HepG2 (cell line): ENCODE measurements around the gene CMC4. TPM values are rescaled to one million over a fixed set of nuclear protein-coding genes. Genes with fewer than 3 reads are reported as not detected.

ENCODE experiments used
- ATAC-seq: fragments of 200-7000 bp; cut with Tn5 transposase; 3 replicates; pipeline ENCODE4 v1.9.1; 2020; ENCODE audit warnings: mild to moderate bottlenecking, moderate library complexity
- BruUV-seq: library from RNA; stranded (reverse); fragments of 400-500 nt; replicated peaks from 2 replicates; lab custom pipeline; 2021; lab: Mats Ljungman, UMichigan
- CTCF ChIA-PET: fragments of 300-600 bp; formaldehyde crosslinking; extraction: SDS; loops from one replicate; lab custom pipeline; 2021; ENCODE audit warnings: low total read pairs, inconsistent platforms, low intra/inter-chr PET ratio; lab: Yijun Ruan, JAX
- POLR2A ChIA-PET: fragments of 350-600 bp; sonication (Branson Sonifier 250); formaldehyde crosslinking; loops from one replicate; lab custom pipeline; 2020; ENCODE audit warnings: antibody characterized with exemption, inconsistent platforms; lab: Yijun Ruan, JAX
- DNase-seq: peaks from one replicate; pipeline ENCODE4 v3.0.0-alpha.2; 2015; ENCODE audit warnings: low spot score
- FAIRE-seq: peaks from 3 replicates; lab custom pipeline; 2011; peaks lifted over from hg19 to GRCh38; lab: Jason Lieb, UNC
- H2AFZ ChIP-seq: one replicate; pipeline ENCODE4 v1.6.1; 2011; ENCODE audit warnings: low read length, inconsistent platforms
- H3K27ac ChIP-seq: fragments of 300-600 bp; 3 replicates; pipeline ENCODE4 v1.8.0; 2011; ENCODE audit warnings: mixed run types, mild to moderate bottlenecking, mixed read lengths, low read length, inconsistent platforms; ENCODE audit not compliant: insufficient read depth; ENCODE audit errors: extremely low read length
- H3K27me3 ChIP-seq, 2 experiments: fragments of 200-600 bp in 1 of 2; 2 replicates in 1 of 2; 3 replicates in 1 of 2; pipeline versions ENCODE4 v1.6.0 to v1.8.0; 2011; ENCODE audit warnings: low read length in 2 of 2, mild to moderate bottlenecking in 2 of 2, moderate library complexity in 2 of 2, inconsistent platforms in 1 of 2; ENCODE audit not compliant: insufficient read depth in 2 of 2, control insufficient read depth in 1 of 2
- H3K36me3 ChIP-seq, 2 experiments: fragments of 200-600 bp in 1 of 2; replicated peaks in 1 of 2; 2 replicates in 1 of 2; 3 replicates in 1 of 2; pipeline versions ENCODE4 v1.5.1 to v1.8.0; 2011; ENCODE audit warnings: low read length in 2 of 2, inconsistent platforms in 1 of 2; ENCODE audit not compliant: insufficient read depth in 2 of 2, control insufficient read depth in 1 of 2
- H3K4me1 ChIP-seq: 2 replicates; pipeline ENCODE4 v1.5.1; 2012; ENCODE audit warnings: low read length, inconsistent platforms; ENCODE audit not compliant: insufficient read depth
- H3K4me2 ChIP-seq: 2 replicates; pipeline ENCODE4 v1.6.0; 2011; ENCODE audit warnings: low read depth, low read length, inconsistent platforms
- H3K4me3 ChIP-seq, 3 experiments: fragments of 200-600 bp in 1 of 3; sonication (generic), shearing (Covaris generic) in 1 of 3; replicated peaks in 1 of 3; 2 replicates each; pipeline ENCODE4 v1.5.1; 2011 to 2016; ENCODE audit warnings: low read length in 3 of 3, inconsistent platforms in 2 of 3, low read depth in 2 of 3, mild to moderate bottlenecking in 2 of 3, control low read depth in 1 of 3, mixed read lengths in 1 of 3; ENCODE audit not compliant: insufficient read depth in 1 of 3
- H3K79me2 ChIP-seq: one replicate; pipeline ENCODE4 v1.6.1; 2011; ENCODE audit warnings: low read length, inconsistent platforms; ENCODE audit not compliant: insufficient read depth
- H3K9ac ChIP-seq: 2 replicates; pipeline ENCODE4 v1.6.0; 2011; ENCODE audit warnings: mild to moderate bottlenecking, low read depth, low read length, inconsistent platforms; ENCODE audit not compliant: insufficient read depth
- H3K9me3 ChIP-seq: 2 replicates; pipeline ENCODE4 v1.5.1; 2012; ENCODE audit warnings: mild to moderate bottlenecking, low read length
- H4K20me1 ChIP-seq: 2 replicates; pipeline ENCODE4 v1.6.0; 2011; ENCODE audit warnings: inconsistent platforms, mild to moderate bottlenecking, low read length, moderate library complexity; ENCODE audit not compliant: insufficient read depth
- CENPX ChIP-seq: sonication (generic); formaldehyde crosslinking; IDR thresholded peaks from 2 replicates; pipeline ENCODE4 v1.9.0; 2021; ENCODE audit warnings: mild to moderate bottlenecking, missing genetic modification reagents, moderate library complexity
- CERS6 ChIP-seq: sonication (generic); formaldehyde crosslinking; IDR thresholded peaks from 2 replicates; pipeline ENCODE4 v1.5.0; 2020; ENCODE audit warnings: missing genetic modification reagents
- KDM1A ChIP-seq: IDR thresholded peaks from 2 replicates; pipeline ENCODE4 v1.6.1; 2016; ENCODE audit warnings: missing compliant biosample characterization
- MATR3 ChIP-seq: sonication (generic); formaldehyde crosslinking; IDR thresholded peaks from 2 replicates; pipeline ENCODE4 v1.4.0; 2020; ENCODE audit warnings: missing genetic modification reagents
- MTF1 ChIP-seq: sonication (generic); formaldehyde crosslinking; IDR thresholded peaks from 2 replicates; pipeline ENCODE4 v1.5.0; 2020; ENCODE audit warnings: missing genetic modification reagents
- PCBP2 ChIP-seq: fragments of 200-400 bp; formaldehyde crosslinking; optimal IDR thresholded peaks from 2 replicates; pipeline ENCODE3; 2018; ENCODE audit warnings: low read length, low read depth; ENCODE audit not compliant: poor library complexity, severe bottlenecking
- ZNF768 ChIP-seq: sonication (generic); formaldehyde crosslinking; IDR thresholded peaks from 2 replicates; pipeline ENCODE4 v1.4.0; 2020; ENCODE audit warnings: missing genetic modification reagents
- WGBS: methylation state at CpG from one replicate; pipeline ENCODE4 v1.1.6; 2017; ENCODE audit warnings: low lambda C conversion rate; 5-methylcytosine and 5-hydroxymethylcytosine counted together
- in situ Hi-C: cut with HindIII; loops from 2 replicates; pipeline ENCODE4 v1.10.0; 2017; ENCODE audit warnings: low pct_unique_long_range_greater_than_20kb; ENCODE audit not compliant: extremely low pct_ligation_motif_present
- intact Hi-C: fragments of 100-400 bp; cut with micrococcal nuclease; formaldehyde crosslinking; loops from one replicate; pipeline ENCODE4 v1.10.0; 2022; ENCODE audit not compliant: unreplicated experiment
- polyA plus RNA-seq, 8 experiments: library from polyadenylated mRNA; depleted of rRNA in 3 of 8; stranded (reverse) in 7 of 8; unstranded in 1 of 8; fragments of >200 nt; fragmentation: Illumina TruSeq in 4 of 8; extraction: Trizol in 4 of 8; gene quantifications; 2 replicates each; pipeline versions ENCODE4 v1.2.1 to v1.2.3, GENCODE V29; 2011 to 2016; ENCODE audit warnings: low read depth in 4 of 8, missing spikeins in 1 of 8, mixed read lengths in 1 of 8; ENCODE audit not compliant: insufficient read depth in 1 of 8
- total RNA-seq, 5 experiments: library from RNA; depleted of rRNA; stranded (reverse); fragments of >200 nt; fragmentation: Illumina TruSeq; extraction: Trizol; gene quantifications; 2 replicates each; pipeline ENCODE4 v1.2.3, GENCODE V29; 2016; ENCODE audit warnings: low read depth in 1 of 5
- TF ChIP-seq, protein P1 (sequence below): sonication (generic); formaldehyde crosslinking; conservative IDR thresholded peaks from 2 replicates; pipeline ENCODE4 v1.4.0; 2020; ENCODE audit warnings: missing genetic modification reagents

Gene CMC4
- total and polyA plus RNA-seq, 2 of the 13 experiments (the other 11 are each of a cell fraction or from before 2014, with no cell fraction given): 5.6 to 11.5 TPM

DNA sequence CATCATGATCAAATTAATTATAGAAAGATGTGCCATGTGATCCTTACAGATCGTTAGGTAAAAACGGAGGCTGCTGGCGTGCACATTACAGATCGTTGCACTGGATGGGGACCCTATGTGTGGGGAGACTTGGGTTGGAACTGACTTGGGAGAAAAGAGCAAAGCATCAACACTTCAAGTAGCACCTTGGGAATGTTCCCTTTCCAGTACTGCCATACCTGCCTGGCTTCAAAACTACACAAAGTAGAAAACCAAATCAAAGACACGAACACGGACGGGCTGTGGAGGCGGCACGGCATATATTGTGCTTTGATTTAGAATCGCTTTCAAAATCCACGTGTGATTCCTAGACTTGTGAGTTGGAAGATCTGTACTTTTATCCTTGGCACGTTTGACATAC, 898 bp downstream of the CMC4 start (continued):
- TF ChIP-seq CENPX (CRISPR knock-in tag): no peak
- no peak for TF ChIP-seq KDM1A (CRISPR knock-in tag)
- TF ChIP-seq, protein P1, sequence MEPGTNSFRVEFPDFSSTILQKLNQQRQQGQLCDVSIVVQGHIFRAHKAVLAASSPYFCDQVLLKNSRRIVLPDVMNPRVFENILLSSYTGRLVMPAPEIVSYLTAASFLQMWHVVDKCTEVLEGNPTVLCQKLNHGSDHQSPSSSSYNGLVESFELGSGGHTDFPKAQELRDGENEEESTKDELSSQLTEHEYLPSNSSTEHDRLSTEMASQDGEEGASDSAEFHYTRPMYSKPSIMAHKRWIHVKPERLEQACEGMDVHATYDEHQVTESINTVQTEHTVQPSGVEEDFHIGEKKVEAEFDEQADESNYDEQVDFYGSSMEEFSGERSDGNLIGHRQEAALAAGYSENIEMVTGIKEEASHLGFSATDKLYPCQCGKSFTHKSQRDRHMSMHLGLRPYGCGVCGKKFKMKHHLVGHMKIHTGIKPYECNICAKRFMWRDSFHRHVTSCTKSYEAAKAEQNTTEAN (CRISPR knock-in tag): no peak
- TF ChIP-seq CERS6: no peak
- TF ChIP-seq MTF1: no peak
- no peak for TF ChIP-seq MATR3 (CRISPR knock-in tag)

- Histone ChIP-seq H3K4me3 (peak overlapping the region; percentile 72 to 86 (median 77); a peak in 4 of 6 replicates), H3K79me2 (peaks cover 25% of the 10 kb centered on the region), H2AFZ (no peak overlapping the region), H3K27ac (no peak overlapping the region), H3K36me3 (peaks cover 0 to 6% of the 10 kb centered on the region in 2 experiments; a peak in 1 of 5 replicates), H3K9me3 (no peaks in the 10 kb centered on the region)
- DNase-seq: no peak
- TF ChIP-seq PCBP2 (no peak), ZNF768 (CRISPR knock-in tag) (peak; percentile 50; the same call in 1 of the 2 replicates)
- TF ChIP-seq, all 625 proteins: peak for 1
- in situ Hi-C loops: no loop called here
- no TSS peak for BruUV-seq
- intact Hi-C loops: no loop called here
- 95% methylated on average over 1 of the region's 1 CpG for WGBS
- H3K4me2 ChIP-seq: peak overlapping the region; percentile 78
- no peaks in the 10 kb centered on the region for H3K27me3 ChIP-seq
- no peak for ATAC-seq
- H4K20me1 ChIP-seq: no peaks in the 10 kb centered on the region
- peaks cover 45% of the 10 kb centered on the region for H3K4me1 ChIP-seq
- ChIA-PET POLR2A (no interaction called here), CTCF (no interaction called here)
- FAIRE-seq: no peak
- H3K9ac ChIP-seq: peak overlapping the region; percentile 71; the same call in 1 of the 2 replicates
Observed at GRCh38 chrX:155069414-155069813, 1.5 kb downstream of the CMC4 start.
